Loucy (cell line): ENCODE data around the gene PLXNA4.

Experiments
- H2AFZ ChIP-seq: fragments of 200-600 bp; sonication (generic); 2 replicates; pipeline ENCODE4 v1.6.0; 2016; ENCODE audit warnings: antibody characterized with exemption, mild to moderate bottlenecking, low read length, moderate library complexity
- H3F3A ChIP-seq: fragments of 200-600 bp; 2 replicates; pipeline ENCODE4 v1.6.0; 2016; ENCODE audit warnings: antibody characterized with exemption, low read depth, mild to moderate bottlenecking
- H3K27me3 ChIP-seq: fragments of 200-600 bp; sonication (generic); 2 replicates; pipeline ENCODE4 v1.6.1; 2014; ENCODE audit warnings: low read length, mild to moderate bottlenecking; ENCODE audit not compliant: insufficient read depth, poor library complexity, severe bottlenecking
- H3K36me3 ChIP-seq: fragments of 200-600 bp; sonication (generic); 2 replicates; pipeline ENCODE4 v1.6.1; 2016; ENCODE audit warnings: low read length; ENCODE audit not compliant: insufficient read depth
- H3K4me1 ChIP-seq: fragments of 200-600 bp; sonication (generic); 2 replicates; pipeline ENCODE4 v1.5.1; 2014; ENCODE audit warnings: low read length, mild to moderate bottlenecking; ENCODE audit not compliant: insufficient read depth, poor library complexity, severe bottlenecking
- H3K4me2 ChIP-seq: fragments of 200-600 bp; sonication (generic); 2 replicates; pipeline ENCODE4 v1.6.0; 2014; ENCODE audit warnings: antibody characterized with exemption, low read length, low read depth, mild to moderate bottlenecking; ENCODE audit not compliant: poor library complexity, severe bottlenecking
- H3K4me3 ChIP-seq: fragments of 200-600 bp; sonication (generic); 2 replicates; pipeline ENCODE4 v1.5.1; 2014; ENCODE audit warnings: low read length, mild to moderate bottlenecking, mixed read lengths; ENCODE audit not compliant: poor library complexity, severe bottlenecking
- H3K79me2 ChIP-seq: fragments of 200-600 bp; sonication (generic); 2 replicates; pipeline ENCODE4 v1.6.1; 2014; ENCODE audit warnings: low read length; ENCODE audit not compliant: insufficient read depth
- H3K9ac ChIP-seq: fragments of 200-600 bp; sonication (generic); 2 replicates; pipeline ENCODE4 v1.6.0; 2014; ENCODE audit warnings: mild to moderate bottlenecking, low read depth, low read length, moderate library complexity; ENCODE audit not compliant: poor library complexity, severe bottlenecking
- H3K9me2 ChIP-seq: fragments of 200-600 bp; sonication (generic); replicated peaks from 2 replicates; pipeline ENCODE4 v1.6.1; 2016; ENCODE audit warnings: low read depth, low read length, mixed read lengths
- H3K9me3 ChIP-seq: fragments of 200-600 bp; sonication (generic); 2 replicates; pipeline ENCODE4 v1.6.1; 2014; ENCODE audit warnings: mild to moderate bottlenecking, antibody characterized with exemption, low read length, low read depth; ENCODE audit not compliant: insufficient read depth
- H4K20me1 ChIP-seq: fragments of 200-600 bp; sonication (generic); 2 replicates; pipeline ENCODE4 v1.6.0; 2014; ENCODE audit warnings: antibody characterized with exemption, low read length, mild to moderate bottlenecking; ENCODE audit not compliant: insufficient read depth, poor library complexity, severe bottlenecking
- EZH2phosphoT487 ChIP-seq: fragments of 200-600 bp; IDR thresholded peaks from 2 replicates; pipeline ENCODE4 v1.6.1; 2018; ENCODE audit warnings: antibody characterized with exemption, mild to moderate bottlenecking, moderate library complexity, borderline replicate concordance
- TF ChIP-seq, protein P1 (sequence below): fragments of 200-600 bp; sonication (generic); conservative IDR thresholded peaks from 2 replicates; pipeline ENCODE4 v1.5.1; 2014; ENCODE audit warnings: mild to moderate bottlenecking, antibody characterized with exemption, low read length

The PLXNA4 gene

DNA sequence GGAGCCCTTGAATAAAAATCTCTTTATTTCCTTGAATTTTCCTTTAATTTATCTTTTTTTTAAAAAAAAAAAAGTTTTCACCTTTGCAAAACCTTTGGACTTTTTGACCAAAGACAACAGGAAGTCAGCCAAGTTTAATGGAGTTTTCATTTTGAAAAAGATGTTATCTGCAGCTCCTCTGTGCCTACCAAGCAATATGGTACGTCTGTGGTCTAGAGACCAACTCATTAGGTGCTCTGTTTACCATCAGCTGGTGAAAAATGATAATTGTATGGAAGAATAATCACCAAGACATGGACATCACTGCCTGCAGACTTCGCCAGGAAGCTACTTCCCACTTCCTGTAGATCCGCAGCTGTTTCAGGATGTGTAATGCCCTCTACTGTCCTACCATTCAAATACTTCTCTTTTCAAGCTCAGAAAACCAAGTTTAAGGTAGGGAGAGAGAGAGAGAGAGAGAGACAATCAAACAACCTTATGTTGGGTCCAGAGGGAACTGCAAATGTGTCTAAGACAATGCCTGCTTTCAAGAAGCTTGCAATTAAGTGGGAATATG, 18.7 kb downstream of the PLXNA4 start:
- Histone ChIP-seq H3F3A (no peaks in the 10 kb centered on the region), H2AFZ (peak overlapping the region; percentile 61), H3K27me3 (no peaks in the 10 kb centered on the region)

DNA sequence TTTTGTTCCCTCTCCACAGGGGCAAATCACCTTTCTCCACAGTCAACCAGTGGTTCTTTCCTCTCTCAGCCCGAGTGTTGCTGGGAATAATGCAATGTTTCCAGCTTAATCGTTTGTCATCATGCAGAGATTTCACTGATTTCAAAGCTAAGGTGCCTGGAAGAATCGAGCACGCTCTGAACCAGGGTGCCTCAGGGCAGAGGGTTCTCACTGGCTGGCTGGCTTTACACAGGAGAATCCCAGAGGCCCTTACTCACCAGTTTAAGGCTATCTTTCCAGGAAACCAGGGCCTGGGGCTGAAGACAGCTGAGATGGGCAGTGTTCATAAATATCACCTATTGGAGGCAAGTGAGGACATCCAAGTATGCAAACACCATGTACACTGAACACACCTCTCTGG, 21.8 kb downstream of the PLXNA4 start:
- H3K79me2 ChIP-seq, result no peaks in the 10 kb centered on the region
- TF ChIP-seq EZH2phosphoT487, result no peak
- TF ChIP-seq, protein P1, sequence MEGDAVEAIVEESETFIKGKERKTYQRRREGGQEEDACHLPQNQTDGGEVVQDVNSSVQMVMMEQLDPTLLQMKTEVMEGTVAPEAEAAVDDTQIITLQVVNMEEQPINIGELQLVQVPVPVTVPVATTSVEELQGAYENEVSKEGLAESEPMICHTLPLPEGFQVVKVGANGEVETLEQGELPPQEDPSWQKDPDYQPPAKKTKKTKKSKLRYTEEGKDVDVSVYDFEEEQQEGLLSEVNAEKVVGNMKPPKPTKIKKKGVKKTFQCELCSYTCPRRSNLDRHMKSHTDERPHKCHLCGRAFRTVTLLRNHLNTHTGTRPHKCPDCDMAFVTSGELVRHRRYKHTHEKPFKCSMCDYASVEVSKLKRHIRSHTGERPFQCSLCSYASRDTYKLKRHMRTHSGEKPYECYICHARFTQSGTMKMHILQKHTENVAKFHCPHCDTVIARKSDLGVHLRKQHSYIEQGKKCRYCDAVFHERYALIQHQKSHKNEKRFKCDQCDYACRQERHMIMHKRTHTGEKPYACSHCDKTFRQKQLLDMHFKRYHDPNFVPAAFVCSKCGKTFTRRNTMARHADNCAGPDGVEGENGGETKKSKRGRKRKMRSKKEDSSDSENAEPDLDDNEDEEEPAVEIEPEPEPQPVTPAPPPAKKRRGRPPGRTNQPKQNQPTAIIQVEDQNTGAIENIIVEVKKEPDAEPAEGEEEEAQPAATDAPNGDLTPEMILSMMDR, result no peak
- no peaks in the 10 kb centered on the region for H3K9me2 ChIP-seq
- peaks cover 12% of the 10 kb centered on the region; the same call in 1 of the 2 replicates for H3K9me3 ChIP-seq
- no peak overlapping the region for H3K4me2 ChIP-seq
- H3K27me3 ChIP-seq, result no peaks in the 10 kb centered on the region
- H3K36me3 ChIP-seq, result no peaks in the 10 kb centered on the region
- H2AFZ ChIP-seq, result no peak overlapping the region
- no peak overlapping the region for H3K4me3 ChIP-seq
- no peak overlapping the region for H3K9ac ChIP-seq
- no peaks in the 10 kb centered on the region for H3F3A ChIP-seq
- H3K4me1 ChIP-seq, result peaks cover 16% of the 10 kb centered on the region
- H4K20me1 ChIP-seq, result no peaks in the 10 kb centered on the region

More for the DNA sequence above, 18.7 kb downstream of the PLXNA4 start:
- H3K79me2 ChIP-seq, result no peaks in the 10 kb centered on the region
- H3K4me1 ChIP-seq, result peaks cover 16% of the 10 kb centered on the region
- H3K4me2 ChIP-seq, result peak overlapping the region; percentile 36
- no peaks in the 10 kb centered on the region for H3K36me3 ChIP-seq
- H3K9me2 ChIP-seq, result no peaks in the 10 kb centered on the region
- H3K9me3 ChIP-seq, result no peaks in the 10 kb centered on the region; the same call in 1 of the 2 replicates
- H4K20me1 ChIP-seq, result no peaks in the 10 kb centered on the region
- H3K9ac ChIP-seq, result no peak overlapping the region
- no peak for TF ChIP-seq EZH2phosphoT487
- TF ChIP-seq, protein P1, result peak; percentile 37
- H3K4me3 ChIP-seq, result no peak overlapping the region

DNA sequence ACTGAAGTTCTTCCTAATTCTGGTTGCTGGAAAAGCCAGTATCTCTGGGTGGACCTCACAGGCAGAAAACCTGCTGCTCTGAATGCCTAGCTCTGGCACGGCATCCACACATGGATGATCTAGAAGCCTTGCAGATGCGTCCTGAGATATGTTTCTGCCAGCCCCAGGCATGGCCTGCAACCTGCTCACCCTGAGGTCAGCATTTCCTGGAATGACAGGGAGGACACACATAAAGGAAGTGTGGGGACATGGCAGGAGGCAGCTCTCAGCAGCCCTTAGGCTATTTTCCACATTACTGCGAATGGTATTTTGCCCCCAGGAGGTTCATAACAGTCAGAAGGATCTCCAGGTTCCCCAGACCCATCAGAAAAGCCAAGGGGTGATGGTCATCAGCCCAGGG, 23.2 kb downstream of the PLXNA4 start:
- Histone ChIP-seq H3K36me3 (no peaks in the 10 kb centered on the region), H2AFZ (no peak overlapping the region), H3K27me3 (no peaks in the 10 kb centered on the region), H3K9me2 (no peaks in the 10 kb centered on the region), H3K9me3 (peaks cover 12% of the 10 kb centered on the region; the same call in 1 of the 2 replicates), H4K20me1 (no peaks in the 10 kb centered on the region), H3K9ac (no peak overlapping the region), H3K4me3 (no peak overlapping the region), H3K4me2 (no peak overlapping the region), H3K4me1 (peaks cover 6% of the 10 kb centered on the region), H3F3A (no peaks in the 10 kb centered on the region), H3K79me2 (no peaks in the 10 kb centered on the region)
- TF ChIP-seq, protein P1, result no peak
- no peak for TF ChIP-seq EZH2phosphoT487
